Non-pigmented ciliary epithelial cell (primary cell): ENCODE results near the gene UBE2G2.

ENCODE experiments used
- DNase-seq: peaks from one replicate; pipeline ENCODE4 v3.0.0-alpha.2; 2010; ENCODE audit warnings: low read depth

Gene UBE2G2

DNA sequence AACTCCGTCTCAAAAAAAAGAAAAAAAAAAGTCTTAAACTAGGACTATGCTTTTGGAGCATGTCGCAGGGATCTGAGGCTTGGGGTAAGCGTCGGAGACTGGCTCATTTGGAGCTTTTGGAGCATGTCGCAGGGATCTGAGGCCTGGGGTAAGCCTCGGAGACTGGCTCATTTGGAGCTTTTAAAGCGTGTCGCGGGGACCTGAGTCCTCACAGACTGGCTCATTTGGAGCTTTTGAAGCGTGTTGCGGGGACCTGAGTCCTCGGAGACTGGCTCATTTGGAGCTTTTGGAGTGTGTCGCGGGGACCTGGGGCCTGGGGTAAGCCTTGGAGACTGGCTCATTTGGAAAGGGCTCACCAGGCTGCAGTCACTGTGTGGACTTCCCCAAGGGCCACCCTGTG lies 76.7 kb downstream of the UBE2G2 start:
- no peak for DNase-seq

DNA sequence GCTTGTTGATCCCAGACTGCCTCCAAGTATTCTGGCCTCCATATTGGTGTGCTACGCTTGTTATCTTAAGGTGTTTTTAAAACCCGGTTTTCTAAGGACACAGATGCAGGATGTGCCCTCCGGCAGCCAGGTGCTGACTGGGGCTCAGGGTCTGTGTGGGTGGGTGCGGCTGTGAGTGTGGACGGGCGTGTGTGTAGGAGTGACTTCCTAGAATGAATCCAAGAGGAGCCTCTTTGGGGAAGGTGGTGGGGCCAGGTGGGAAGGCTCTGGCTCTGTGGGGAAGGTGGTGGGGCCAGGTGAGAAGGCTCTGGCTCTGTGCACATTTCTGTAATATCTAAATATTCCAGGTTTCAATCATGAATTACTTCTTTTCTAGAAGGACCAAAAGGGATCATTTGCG lies 77.4 kb downstream of the UBE2G2 start:
- DNase-seq = no peak

DNA sequence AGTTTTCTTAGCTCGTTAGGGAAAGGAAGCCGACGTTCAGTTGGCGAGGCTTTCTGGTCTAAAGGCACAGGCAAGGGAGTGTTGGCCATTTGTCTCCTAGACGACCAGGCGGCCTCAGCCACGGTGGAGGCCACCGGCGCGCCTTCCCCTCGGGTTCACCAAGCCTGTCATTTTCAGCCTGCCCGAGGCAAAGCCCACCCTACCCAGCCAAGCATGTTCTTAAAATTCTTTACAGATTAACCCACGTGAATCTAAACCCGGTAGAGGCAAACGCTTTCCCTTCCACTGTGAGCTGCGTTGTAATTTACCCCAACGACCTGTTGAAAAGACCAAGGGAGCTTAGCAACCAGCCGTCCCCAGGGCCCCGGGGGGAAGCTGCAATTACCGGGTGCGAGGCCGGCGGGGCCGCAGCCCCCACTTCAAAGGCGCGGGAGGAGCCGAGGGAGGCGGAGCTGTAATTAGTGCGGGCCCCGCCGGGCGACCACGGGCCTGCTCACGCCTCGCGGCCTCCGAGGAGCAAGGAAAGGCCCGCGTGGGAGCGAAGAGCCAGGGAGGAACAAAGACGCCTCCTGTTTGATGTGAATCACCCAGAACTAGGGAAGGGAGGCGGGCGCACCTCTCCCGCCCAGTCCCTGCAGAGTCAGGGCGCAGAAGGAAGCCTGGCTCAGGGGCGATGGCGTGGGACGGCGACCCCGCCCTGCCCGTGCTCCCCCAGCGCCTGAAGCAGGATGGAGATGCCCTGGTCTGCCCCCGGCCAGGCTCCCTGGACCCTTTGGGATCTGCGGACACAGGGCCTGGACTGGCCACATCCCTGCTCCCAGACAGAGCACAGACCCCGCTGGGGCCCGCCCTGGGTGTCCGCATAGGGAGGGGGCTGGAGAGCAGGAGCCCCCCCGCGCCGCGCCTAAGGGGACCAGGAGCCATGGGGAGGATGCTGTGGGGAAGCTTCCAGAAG lies 78.2 kb downstream of the UBE2G2 start:
- no peak for DNase-seq

DNA sequence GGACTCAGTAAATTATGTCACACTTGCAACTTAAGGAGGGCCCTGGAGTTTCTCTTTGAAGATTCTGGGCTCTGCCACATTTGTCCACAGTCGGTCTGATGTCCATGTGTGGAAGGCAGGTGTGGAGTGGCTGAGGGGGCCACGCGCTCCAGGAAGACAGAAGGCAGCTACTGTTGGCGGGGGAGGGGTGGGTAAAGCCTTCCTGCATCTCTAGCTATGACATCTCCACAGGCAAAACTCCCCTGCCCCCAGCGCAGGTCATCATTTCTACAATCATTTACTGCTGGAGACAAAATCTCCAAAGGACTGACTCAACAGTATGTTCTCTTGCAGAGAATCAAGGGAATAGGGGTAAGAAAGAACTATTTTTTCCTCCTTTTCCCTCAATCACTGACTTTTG lies 78.9 kb downstream of the UBE2G2 start:
- DNase-seq = no peak

DNA sequence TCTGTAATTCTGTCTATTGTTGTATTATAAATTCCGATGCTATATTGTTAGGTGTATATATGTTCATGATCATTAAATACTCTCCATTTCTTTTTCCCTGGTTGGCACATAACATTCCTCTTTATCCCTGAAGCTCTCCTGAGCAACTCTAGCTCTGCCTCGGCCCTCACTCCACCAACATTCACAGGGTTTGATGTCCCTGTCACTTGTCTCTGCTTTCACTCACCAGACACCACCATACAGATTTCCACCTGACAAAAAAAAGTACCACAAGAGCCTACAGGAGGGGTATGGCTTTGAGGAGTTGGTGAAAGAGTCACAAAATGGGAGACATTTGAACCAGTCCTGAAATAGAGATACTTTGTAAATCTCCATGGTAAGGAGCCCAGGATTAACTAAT lies 81.5 kb downstream of the UBE2G2 start:
- no peak for DNase-seq
